ENCODE measurements around the gene DAAM2.

DNA sequence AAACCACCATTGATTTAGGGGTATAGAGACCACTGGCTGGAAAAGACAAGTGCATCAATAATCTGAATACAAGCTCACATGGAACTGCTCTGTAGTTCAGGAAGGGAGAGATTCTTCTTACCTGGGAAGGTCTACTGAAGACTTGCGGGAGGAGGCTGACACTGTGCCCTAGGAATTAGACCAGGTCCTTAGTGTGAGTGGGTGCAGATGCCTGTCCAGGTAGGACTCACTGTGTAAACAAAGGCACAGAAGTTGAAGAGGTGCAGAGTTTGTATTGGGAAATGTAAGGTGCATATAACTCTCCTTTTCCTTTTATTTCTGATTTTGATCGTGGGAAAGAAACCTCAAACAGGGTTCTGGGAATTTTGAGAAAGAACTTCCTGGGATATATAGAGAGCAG, 66.8 kb downstream of the DAAM2 start:
- no peak for TF ChIP-seq CTCF (conservative IDR thresholded peaks at IDR 0.05; ENCODE audit: low read length)
- no peak for TF ChIP-seq EZH2phosphoT487 (IDR thresholded peaks at IDR 0.05; ENCODE audit: borderline replicate concordance, low read depth, low read length)

Data from OCI-LY7 (cell line).